Ovary (tissue), 9 donors: ENCODE data around the gene SLIT1. TPM values are rescaled to one million over a fixed set of nuclear protein-coding genes. Genes with fewer than 3 reads are reported as not detected.

Experiments
- DNase-seq, 5 donors: peaks; one replicate each; pipeline ENCODE4 v3.0.0-alpha.2; 2019 to 2020
- H3K27ac ChIP-seq, 2 donors: fragments of 200-600 bp; one replicate each; pipeline versions ENCODE4 v1.5.1 to v1.8.0; 2019 to 2022
- H3K27me3 ChIP-seq: fragments of 200-600 bp; one replicate; pipeline ENCODE4 v1.8.0; 2022
- H3K36me3 ChIP-seq: fragments of 200-600 bp; sonication (generic); one replicate; pipeline ENCODE4 v1.5.1; 2019
- H3K4me1 ChIP-seq: one replicate; pipeline ENCODE4 v1.8.1; 2013; ENCODE audit warnings: mild to moderate bottlenecking, moderate library complexity; ENCODE audit not compliant: insufficient read depth
- H3K4me3 ChIP-seq: fragments of 200-600 bp; sonication (generic); one replicate; pipeline ENCODE4 v1.5.1; 2017
- H3K9me3 ChIP-seq, 2 donors: fragments of 200-600 bp in 1 of 2; sonication (generic) in 1 of 2; one replicate each; pipeline versions ENCODE4 v1.5.1 to v1.8.1; 2013 to 2019; ENCODE audit warnings: mild to moderate bottlenecking in 1 of 2, moderate library complexity in 1 of 2
- EP300 ChIP-seq: sonication (generic); formaldehyde crosslinking; IDR thresholded peaks from one replicate; pipeline ENCODE4 v1.6.1; 2017; ENCODE audit warnings: antibody characterized with exemption
- POLR2A ChIP-seq: fragments of 450-650 bp; IDR thresholded peaks from one replicate; pipeline ENCODE4 v1.6.1; 2017; ENCODE audit warnings: antibody characterized with exemption, mild to moderate bottlenecking, moderate library complexity
- WGBS, 3 donors: extraction: QIAGEN DNeasy Blood & Tissue Kit in 1 of 3; methylation state at CpG; one replicate each; pipeline versions ENCODE4 v1.1.5 to v1.1.7; 2013 to 2017; 5-methylcytosine and 5-hydroxymethylcytosine counted together
- intact Hi-C, 4 donors: fragments of 100-400 bp; cut with DNase I; formaldehyde crosslinking; loops; one replicate each; pipeline versions ENCODE4 v1.11.0 to v1.15.1; 2022 to 2023
- polyA plus RNA-seq, 2 donors: library from polyadenylated mRNA; stranded (reverse); fragments of 200-250 nt in 1 of 2; fragments of 350-450 nt in 1 of 2; fragmentation: Illumina TruSeq in 1 of 2; extraction: RNeasy Lipid Tissue Mini Kit (QIAGEN cat#74804) in 1 of 2; gene quantifications; one replicate each; pipeline ENCODE4 v1.2.3, GENCODE V29; 2013 to 2014
- total RNA-seq, 7 donors: library from RNA; depleted of rRNA in 2 of 7; stranded (reverse); fragments of >200 nt in 2 of 7; fragmentation: NEBNext Ultra II Directional in 3 of 7; extraction: Animal tissue kit (Norgen Biotek cat#: 25700) in 3 of 7; gene quantifications; one replicate each; pipeline versions ENCODE4 v1.1.0 to v1.2.4, GENCODE V29; 2016 to 2023
- TF ChIP-seq, protein P1 (sequence below), 3 donors: fragments of 450-650 bp in 2 of 3; fragments of 200-600 bp in 1 of 3; IDR thresholded peaks; one replicate each; pipeline versions ENCODE4 v1.5.1 to v1.8.0; 2016 to 2022; ENCODE audit warnings: antibody characterized with exemption in 3 of 3, mild to moderate bottlenecking in 1 of 3
- donor health status: DM: no; HTN: no; CAD: no; lungs with moderate emphysema.
- donor health status: DM: no; HTN: no; CAD: no.
- donor health status: Bipolar disorder and iron deficiency.
- donor health status: DM: yes; HTN: yes; CAD: no.
- donor health status: DM: no; HTN: no; CAD: no.
- donor health status: DM: yes; HTN: yes; CAD: no.

The SLIT1 gene
- total and polyA plus RNA-seq, 9 donors = under 0.01 to 0.62 (median 0.25) TPM

DNA sequence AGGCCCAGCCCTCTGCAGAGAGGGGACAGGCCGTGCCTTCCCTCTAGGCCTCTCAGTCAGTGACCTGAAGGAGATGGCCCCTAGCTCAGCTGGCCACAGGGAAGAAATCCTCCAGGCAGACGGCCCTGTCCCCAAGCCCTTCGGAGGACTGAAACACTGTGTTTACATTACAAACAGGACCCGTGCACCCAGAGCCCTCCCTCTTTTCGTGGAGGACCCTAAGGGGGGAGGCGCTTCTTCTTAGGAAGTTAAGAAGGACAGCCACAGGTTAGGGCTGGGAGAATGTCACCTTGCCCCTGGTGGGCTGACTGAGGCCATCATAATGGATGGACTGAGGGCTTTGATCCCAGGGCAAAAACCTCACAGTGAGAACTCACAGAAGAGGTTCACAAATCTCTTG is 154.9 kb downstream of the SLIT1 start:
- H3K27ac ChIP-seq = no peak overlapping the region
- H3K36me3 ChIP-seq = no peaks in the 10 kb centered on the region
- no peak overlapping the region for H3K4me3 ChIP-seq
- H3K9me3 ChIP-seq = no peaks in the 10 kb centered on the region
- intact Hi-C loops = loop anchor here in 1 of 4 donors (10.0 kb wide), 3 partner anchors 196 to 636 kb away; partner anchors contain the start of gene LCOR
- TF ChIP-seq EP300 (no peak), POLR2A (no peak)
- TF ChIP-seq, protein P1, sequence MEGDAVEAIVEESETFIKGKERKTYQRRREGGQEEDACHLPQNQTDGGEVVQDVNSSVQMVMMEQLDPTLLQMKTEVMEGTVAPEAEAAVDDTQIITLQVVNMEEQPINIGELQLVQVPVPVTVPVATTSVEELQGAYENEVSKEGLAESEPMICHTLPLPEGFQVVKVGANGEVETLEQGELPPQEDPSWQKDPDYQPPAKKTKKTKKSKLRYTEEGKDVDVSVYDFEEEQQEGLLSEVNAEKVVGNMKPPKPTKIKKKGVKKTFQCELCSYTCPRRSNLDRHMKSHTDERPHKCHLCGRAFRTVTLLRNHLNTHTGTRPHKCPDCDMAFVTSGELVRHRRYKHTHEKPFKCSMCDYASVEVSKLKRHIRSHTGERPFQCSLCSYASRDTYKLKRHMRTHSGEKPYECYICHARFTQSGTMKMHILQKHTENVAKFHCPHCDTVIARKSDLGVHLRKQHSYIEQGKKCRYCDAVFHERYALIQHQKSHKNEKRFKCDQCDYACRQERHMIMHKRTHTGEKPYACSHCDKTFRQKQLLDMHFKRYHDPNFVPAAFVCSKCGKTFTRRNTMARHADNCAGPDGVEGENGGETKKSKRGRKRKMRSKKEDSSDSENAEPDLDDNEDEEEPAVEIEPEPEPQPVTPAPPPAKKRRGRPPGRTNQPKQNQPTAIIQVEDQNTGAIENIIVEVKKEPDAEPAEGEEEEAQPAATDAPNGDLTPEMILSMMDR (IDR thresholded peaks at IDR 0.05) = no peak
- 76 to 80% (median 79%) methylated on average over 6 of the region's 6 CpGs for WGBS, 3 donors
- no peaks in the 10 kb centered on the region for H3K4me1 ChIP-seq
- H3K27me3 ChIP-seq = no peaks in the 10 kb centered on the region
- DNase-seq = no peak

DNA sequence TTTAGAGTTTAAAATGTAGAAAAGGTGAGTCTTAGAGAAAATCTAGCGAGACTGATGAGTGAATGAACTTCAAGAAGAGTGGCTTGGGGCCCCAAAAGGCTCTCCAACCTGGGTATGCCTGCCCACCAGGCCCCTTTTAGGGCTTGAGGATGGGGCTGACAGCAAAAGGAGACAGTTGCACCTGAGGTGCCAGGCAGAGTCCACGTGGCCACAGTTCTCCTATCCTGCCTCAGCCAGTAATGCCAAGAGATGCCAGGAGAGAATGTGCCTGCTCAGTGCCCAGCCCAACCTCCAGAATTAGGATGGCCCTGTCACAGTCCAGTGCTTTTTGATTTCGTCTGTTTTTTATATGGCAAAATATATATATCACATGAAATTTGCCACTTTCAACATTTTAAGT is 156.5 kb downstream of the SLIT1 start:
- peaks cover 2% of the 10 kb centered on the region for H3K4me1 ChIP-seq
- no peak for TF ChIP-seq POLR2A
- TF ChIP-seq EP300 = no peak
- TF ChIP-seq, protein P1 (IDR thresholded peaks at IDR 0.05) = no peak
- intact Hi-C loops = no loop called here
- 82 to 89% (median 86%) methylated on average over 3 of the region's 3 CpGs for WGBS, 3 donors
- no peak for DNase-seq
- no peaks in the 10 kb centered on the region for H3K36me3 ChIP-seq
- no peak overlapping the region for H3K27ac ChIP-seq
- H3K4me3 ChIP-seq = no peak overlapping the region
- H3K27me3 ChIP-seq = no peaks in the 10 kb centered on the region
- no peaks in the 10 kb centered on the region for H3K9me3 ChIP-seq

DNA sequence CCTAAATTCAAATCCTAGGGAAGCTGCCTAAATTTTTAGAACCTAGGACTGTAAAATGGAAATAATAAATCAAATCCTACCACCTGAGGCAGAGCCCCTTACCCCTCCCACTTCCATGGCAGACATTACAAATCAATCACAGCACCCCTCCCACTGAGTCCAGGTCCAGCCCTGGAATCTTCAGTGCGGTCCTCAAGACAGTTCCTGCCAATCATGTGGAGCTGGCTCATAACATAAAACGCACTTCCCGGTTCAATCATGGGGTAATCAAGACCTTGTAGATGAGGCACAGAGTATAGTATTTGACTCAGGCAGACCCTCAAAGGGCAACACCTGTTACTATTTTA is 157.0 kb downstream of the SLIT1 start:
- WGBS, 3 donors = 89 to 96% (median 92%) methylated on average over 3 of the region's 3 CpGs
- Histone ChIP-seq H3K27me3 (no peaks in the 10 kb centered on the region), H3K36me3 (no peaks in the 10 kb centered on the region), H3K4me3 (no peak overlapping the region), H3K27ac (no peak overlapping the region), H3K4me1 (peaks cover 4% of the 10 kb centered on the region), H3K9me3 (no peaks in the 10 kb centered on the region)
- no peak for DNase-seq
- TF ChIP-seq POLR2A = no peak
- TF ChIP-seq EP300 = no peak
- TF ChIP-seq, protein P1 (IDR thresholded peaks at IDR 0.05) = no peak
- intact Hi-C loops = no loop called here

DNA sequence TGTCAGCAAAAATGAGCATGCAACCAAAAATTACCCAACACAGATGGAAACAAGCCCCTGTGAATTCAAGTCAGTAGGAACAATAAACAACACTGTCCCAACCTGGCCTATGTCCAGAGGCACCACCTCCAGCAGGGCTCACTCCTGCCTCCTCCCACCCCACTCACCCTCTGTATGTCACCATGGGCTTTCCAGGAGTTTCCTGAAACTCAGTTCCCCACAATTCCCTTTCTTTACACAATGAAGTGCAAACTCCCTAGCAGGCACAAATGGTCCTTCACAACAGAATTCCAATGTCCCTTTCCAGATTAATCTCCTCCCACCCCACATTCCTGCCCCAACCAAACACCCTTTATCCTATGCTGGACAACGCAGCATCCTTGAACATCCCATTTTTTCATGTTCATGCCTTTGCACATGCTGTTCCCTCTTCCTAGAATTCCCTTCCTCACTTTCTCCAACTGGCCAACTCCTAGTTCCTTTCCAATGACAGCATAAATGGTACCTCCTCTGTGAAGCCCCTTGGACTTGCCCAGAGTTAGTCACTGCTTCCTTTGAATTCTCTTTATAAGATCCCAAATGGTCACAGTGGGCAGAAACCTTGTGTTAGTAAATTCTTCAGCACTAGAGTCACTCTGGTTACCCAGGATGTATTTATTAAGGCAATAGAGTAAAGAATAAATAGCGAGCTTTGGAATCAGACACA is 157.5 kb downstream of the SLIT1 start:
- no peak for TF ChIP-seq EP300
- TF ChIP-seq, protein P1 (IDR thresholded peaks at IDR 0.05) = no peak
- intact Hi-C loops = no loop called here
- whole genome bisulfite sequencing, 3 donors = 82 to 86% (median 86%) methylated on average over 2 of the region's 2 CpGs
- H3K36me3 ChIP-seq = no peaks in the 10 kb centered on the region
- no peaks in the 10 kb centered on the region for H3K27me3 ChIP-seq
- no peaks in the 10 kb centered on the region for H3K9me3 ChIP-seq
- no peak overlapping the region for H3K27ac ChIP-seq
- no peak overlapping the region for H3K4me3 ChIP-seq
- no peak for DNase-seq
- H3K4me1 ChIP-seq = peaks cover 8% of the 10 kb centered on the region
